GM18517 (cell line): Measurements from ENCODE around the gene SMARCD1.
A peak's percentile ranks its signal among the peaks of the same experiment; 100 is the strongest.
"Not testable (repeated sequence)": the region's sequence is repeated elsewhere in the genome, so short reads cannot be mapped to it uniquely, and the experiment has no call there.

Experiments
- ATAC-seq: cut with Tn5 transposase; IDR thresholded peaks from one replicate; pipeline ENCODE4 v1.9.1; 2021; ENCODE audit warnings: mild to moderate bottlenecking, moderate library complexity; ENCODE audit not compliant: unreplicated experiment

The SMARCD1 gene

DNA sequence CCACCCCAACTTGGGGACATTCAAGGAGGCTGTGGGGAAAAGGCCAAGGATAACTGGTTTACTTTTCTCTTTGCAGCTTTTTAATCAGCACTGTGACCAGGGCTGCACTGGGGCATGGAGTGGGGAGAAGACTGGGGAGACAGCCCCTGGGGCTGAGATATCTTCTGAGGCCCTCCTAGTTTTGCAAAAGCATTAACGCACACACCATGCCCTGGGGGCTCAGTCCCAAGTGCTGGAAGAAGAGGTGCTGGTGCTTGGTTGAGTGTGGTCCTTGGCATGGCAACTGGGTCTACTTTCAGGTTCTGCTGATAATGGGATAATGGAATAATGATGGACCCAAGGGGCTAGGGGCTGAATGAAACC, 9.4 kb upstream of the SMARCD1 start:
- ATAC-seq: no peak

DNA sequence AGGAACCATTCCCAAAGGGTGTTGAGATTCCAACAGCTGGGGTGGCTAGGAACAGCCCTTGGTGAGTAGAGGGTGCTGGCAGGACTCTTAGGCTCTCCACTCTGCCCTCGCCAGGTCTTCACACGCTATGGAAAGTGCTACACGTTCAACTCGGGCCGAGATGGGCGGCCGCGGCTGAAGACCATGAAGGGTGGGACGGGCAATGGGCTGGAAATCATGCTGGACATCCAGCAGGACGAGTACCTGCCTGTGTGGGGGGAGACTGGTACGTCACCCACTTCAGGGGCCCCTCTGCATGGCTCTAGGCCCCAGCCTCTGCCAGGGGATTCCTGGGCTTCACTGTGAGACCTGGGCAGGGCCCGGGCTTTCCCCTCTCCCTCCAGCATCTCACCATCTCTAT, 8.0 kb upstream of the SMARCD1 start:
- ATAC-seq: no peak

DNA sequence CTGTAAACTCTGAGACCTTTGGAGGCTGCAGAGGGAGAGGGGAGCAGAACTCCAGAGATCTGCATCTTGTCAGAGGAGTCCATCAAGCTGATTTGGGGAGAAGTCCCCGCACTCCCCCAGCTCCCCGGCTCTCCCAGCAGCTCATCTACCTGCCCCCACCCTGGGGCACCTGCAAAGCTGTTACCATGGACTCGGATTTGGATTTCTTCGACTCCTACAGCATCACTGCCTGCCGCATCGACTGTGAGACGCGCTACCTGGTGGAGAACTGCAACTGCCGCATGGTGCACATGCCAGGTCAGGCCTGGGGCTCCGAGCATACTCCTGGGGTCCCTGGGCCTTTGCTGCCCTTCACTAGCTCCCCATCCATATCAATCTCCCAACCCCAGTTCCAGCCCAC, 6.9 kb upstream of the SMARCD1 start:
- ATAC-seq: no peak

DNA sequence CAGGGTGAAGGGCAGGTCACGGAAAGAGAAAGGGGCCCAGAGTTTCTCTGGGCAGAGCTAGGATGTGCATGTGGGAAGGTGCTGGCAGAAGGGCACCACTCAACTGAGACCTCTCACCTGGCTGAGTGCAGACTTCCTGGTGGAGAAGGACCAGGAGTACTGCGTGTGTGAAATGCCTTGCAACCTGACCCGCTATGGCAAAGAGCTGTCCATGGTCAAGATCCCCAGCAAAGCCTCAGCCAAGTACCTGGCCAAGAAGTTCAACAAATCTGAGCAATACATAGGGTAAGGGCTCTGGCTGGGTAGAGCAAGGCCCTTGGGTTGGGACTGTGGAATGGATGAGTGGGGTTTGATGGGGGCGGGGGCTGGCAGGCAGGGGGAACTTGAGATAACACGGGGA, 5.4 kb upstream of the SMARCD1 start:
- ATAC-seq: no peak

GRCh38 chr12:50081096-50081808, 3.9 kb upstream of the SMARCD1 start:
- no peak for ATAC-seq

DNA sequence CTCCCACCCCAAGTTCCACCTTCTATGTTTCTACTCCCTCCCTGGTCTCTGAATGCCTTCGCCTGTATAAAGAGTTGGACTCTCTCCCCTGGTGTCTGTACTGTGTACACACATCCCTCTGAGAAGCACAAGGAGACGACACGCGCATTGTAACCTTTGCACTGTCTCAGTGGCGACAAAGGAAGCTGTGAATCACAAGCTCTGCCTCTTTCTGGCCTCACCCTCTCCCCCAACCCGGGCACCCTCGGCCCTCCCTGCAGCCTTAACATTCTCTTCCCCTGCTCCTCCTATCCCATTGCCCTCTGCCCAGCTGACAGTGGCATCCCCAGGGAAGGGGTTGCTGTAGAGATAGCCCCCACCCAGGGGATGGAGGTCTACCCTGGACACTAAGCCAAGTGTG, 2.5 kb upstream of the SMARCD1 start:
- no peak for ATAC-seq

DNA sequence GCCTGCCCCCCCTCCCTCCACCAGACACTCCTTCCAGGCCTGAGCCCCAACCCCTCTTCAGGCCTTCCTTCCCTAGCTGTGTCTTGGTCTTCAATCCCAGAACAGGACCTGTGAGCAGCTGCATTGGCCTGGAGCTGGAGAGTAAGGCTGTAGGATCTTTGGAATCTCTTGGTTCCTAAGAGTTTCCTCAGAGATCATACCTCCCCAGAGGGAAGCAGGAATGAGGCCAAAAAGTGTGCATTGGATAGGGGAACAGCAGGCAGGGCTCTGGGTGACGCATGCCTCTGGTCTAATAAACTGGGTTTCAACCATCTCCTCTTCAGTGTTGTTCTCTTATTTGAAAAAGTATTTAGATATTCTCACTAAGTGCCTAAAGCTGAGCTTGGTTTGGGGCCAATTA, 1.8 kb upstream of the SMARCD1 start:
- ATAC-seq: no peak

GRCh38 chr12:50084409-50084774, 750 bp upstream of the SMARCD1 start:
- not testable (repeated sequence) for ATAC-seq

- no peak for ATAC-seq
Measured at GRCh38 chr12:50085615-50086072, 502 bp downstream of the SMARCD1 start.

DNA sequence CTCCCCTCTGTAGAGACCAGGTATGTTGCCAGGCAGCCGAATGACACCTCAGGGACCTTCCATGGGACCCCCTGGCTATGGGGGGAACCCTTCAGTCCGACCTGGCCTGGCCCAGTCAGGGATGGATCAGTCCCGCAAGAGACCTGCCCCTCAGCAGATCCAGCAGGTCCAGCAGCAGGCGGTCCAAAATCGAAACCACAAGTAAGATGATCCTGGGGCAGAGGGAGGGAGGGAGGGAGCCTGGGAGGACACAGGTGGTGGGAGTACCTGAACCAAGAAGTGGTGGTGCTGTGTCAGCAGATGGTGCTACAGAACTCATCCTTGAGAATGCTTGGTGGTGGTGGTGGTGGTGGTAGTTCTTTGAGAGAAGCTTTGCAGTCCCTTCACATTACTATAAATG, 1.0 kb downstream of the SMARCD1 start:
- no peak for ATAC-seq

GRCh38 chr12:50087151-50087550, 2.0 kb downstream of the SMARCD1 start:
- no peak for ATAC-seq

DNA sequence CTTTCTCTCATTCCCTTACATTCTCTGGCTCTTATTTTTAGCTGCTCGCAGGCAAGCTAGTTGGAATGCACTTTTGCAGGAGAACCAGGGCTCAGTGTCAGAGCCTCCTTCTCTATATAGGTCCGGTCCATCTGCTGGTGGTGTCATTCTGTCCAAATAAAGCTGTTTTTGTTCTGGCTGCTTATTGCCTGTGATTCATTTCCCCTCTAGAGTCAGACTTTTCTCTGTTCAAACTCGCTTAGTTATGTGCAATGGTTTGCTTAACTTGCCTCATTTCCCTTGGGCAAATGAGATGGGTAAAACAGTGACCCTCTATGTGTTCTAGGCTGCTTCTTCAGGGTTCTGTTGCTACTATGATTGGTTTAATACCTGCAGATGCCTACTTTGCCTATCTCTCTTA, 2.9 kb downstream of the SMARCD1 start:
- ATAC-seq: no peak

DNA sequence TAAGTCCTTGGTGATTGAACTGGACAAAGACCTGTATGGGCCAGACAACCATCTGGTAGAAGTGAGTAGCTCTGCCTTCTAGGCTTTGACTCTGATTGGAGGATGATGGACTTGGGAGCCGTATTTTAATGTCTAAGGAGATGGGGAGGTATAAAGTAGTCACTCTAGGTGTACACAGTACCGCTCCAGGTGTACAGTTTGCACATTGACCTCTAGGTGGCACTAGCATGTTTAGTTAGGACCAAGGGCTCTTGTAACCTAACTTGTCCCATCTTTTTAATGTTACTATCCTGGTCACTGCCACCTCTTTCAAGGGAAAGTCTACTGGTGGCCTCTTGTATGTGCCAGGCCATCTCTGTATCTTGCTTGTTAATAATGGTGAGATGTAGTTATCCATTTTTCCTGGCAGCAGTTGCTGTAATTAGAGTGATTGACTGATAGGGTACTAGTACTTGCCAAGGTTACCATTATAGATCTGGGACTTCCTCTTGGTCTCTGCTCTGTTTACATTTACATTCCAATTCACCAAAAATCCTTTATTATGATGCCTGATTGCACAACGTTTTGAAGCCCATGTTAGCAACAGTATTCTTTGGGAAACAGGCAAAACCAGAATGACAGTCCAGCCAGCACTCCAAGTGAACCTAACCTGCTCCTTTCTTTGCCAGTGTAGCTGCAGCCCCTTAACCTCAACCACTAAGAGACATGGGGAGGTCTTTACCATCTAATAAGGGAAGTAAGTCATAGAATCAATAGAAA, 3.6 kb downstream of the SMARCD1 start:
- ATAC-seq: peak; percentile 36

- no peak for ATAC-seq
Measured at GRCh38 chr12:50089730-50090129, 4.6 kb downstream of the SMARCD1 start.

DNA sequence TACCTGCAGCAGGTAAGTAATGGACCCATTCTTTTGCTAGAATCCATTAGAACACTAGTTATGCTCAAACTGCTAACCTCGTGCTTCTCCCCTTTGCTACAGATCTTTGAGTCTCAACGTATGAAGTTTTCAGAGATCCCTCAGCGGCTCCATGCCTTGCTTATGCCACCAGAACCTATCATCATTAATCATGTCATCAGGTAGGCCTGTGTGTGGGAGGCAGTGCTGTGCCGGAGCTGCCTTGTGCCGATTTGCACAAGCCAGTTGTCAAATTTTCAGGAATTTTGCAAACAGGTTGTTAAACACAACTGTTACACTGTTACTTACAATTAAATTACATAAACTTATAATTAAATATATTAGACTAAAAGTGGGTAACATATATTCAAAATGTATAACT, 5.2 kb downstream of the SMARCD1 start:
- ATAC-seq: no peak

DNA sequence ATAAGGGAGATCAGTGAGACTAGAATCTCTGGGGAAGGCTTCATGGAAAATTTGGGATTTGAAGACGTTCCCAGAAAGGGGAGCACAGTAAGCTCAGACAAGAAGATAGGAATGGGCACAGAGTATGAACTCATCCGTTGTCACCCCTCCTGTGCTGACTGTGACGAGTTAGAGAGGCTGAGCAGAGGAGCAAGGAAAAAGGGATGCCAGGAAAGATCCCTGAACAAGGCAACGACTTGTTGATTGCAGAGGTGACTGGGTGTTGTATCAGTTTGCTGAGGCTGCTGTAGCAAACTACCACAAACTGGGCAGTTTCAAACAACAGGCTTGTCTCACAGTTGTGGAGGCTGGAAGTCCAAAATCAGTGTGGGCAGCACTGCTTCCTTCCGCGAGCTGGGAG, 12.8 kb downstream of the SMARCD1 start:
- ATAC-seq: no peak

- no peak for ATAC-seq
Measured at GRCh38 chr12:50099302-50100008, 14.3 kb downstream of the SMARCD1 start.

GRCh38 chr12:50100561-50100960, 15.4 kb downstream of the SMARCD1 start:
- no peak for ATAC-seq

DNA sequence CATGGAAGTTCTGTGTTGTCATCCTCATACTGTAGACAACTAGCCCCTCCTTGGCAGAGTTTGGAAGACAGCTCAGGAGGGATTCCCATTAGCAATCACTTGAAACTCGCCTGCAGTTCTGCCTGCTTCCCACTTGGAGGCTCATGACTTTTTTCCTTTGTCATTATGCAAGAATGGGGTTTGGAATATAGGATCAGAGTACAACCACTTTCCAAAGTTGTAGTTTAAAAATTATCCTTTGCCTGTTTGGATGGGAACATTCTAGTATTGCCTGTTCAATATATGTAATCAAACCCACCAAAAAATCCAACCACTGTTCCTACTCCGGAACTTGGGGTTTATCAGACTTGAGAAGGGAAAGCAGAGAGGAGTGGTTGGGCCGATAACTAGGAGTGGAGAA, 16.5 kb downstream of the SMARCD1 start:
- ATAC-seq: no peak

- no peak for ATAC-seq
Measured at GRCh38 chr12:50102131-50102531, 17.0 kb downstream of the SMARCD1 start.

DNA sequence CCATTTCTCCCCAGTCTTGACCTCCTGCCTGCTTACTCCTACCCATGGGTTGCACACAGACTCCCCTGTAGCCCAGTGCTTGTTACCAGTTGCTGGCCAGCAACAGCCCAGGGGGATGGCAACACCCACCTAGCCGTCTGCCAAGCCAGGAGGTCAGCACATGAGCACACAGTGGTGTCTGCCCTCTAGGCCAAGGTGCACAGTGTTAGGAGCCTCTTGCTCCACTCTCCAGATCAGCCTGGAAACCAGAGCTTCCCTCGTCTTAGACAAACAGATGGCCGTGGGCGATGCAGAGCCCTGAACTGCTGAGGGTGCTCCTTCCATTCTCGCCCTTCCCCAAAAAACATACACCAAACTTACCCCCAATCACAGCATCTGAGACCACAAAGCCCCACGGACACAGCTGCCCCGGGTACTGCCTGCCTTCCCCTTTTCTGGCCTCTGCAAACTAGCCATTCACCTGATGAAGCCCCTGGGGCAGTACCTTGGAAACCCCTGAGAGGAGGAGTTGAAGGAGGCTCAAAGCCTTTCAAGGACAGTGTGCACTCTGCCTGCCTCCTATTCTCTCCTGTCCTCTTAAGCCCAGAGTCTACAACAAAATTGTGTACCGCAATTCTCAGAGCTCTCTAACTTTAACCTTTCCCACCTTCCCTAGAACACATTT, 17.6 kb downstream of the SMARCD1 start:
- no peak for ATAC-seq
